Measurements from ENCODE around the gene FAM229B. TPM values are rescaled to one million over a fixed set of nuclear protein-coding genes. Genes with fewer than 3 reads are reported as not detected.

FAM229B gene, protein sequence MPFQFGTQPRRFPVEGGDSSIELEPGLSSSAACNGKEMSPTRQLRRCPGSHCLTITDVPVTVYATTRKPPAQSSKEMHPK
- 0.56 TPM in 1 of 2 replicates, not detected in the other for total RNA-seq (2011; cell fraction: chromatin; rRNA removed; ENCODE audit: low replicate concordance)
- total RNA-seq (2011; cell fraction: nucleolus; rRNA removed), result 0.26 and 0.50 TPM in 2 replicates
- total RNA-seq (2011; cell fraction: nucleoplasm; rRNA removed), result 0.44 and 0.53 TPM in 2 replicates
- total RNA-seq (2014; rRNA removed), result 4.0 and 5.9 TPM in 2 replicates
- 5.3 and 5.8 TPM in 2 replicates for total RNA-seq (2014; rRNA removed; fragmentation: Illumina TruSeq; extraction: Trizol)
- total RNA-seq (2015; rRNA removed; fragmentation: Illumina TruSeq; extraction: Trizol), result 3.3 and 3.5 TPM in 2 replicates
- total RNA-seq (2021), result 4.0 and 4.3 TPM in 2 replicates
- polyA plus RNA-seq (2011; rRNA removed), result 10.4 and 17.4 TPM in 2 replicates
- 5.7 and 7.7 TPM in 2 replicates for polyA plus RNA-seq (2011; cell fraction: cytosol; rRNA removed)
- 3.4 and 3.8 TPM in 2 replicates for polyA plus RNA-seq (2011; cell fraction: nucleus; rRNA removed)
- polyA plus RNA-seq (2012), result 4.5 and 4.6 TPM in 2 replicates
- polyA plus RNA-seq (2014; fragmentation: Illumina TruSeq; extraction: Trizol), result 5.1 and 5.8 TPM in 2 replicates
- 10 to 100 TPM; 12.6 to 14.6 TPM for polyA plus RNA-seq (2014; fragmentation: Nextera tagmentation; extraction: Ambion mirVana)
- polyA plus RNA-seq (2014; rRNA removed), result 5.7 and 8.2 TPM in 2 replicates
- 1.5 and 2.5 TPM in 2 replicates for polyA minus RNA-seq (2011; rRNA and poly(A)+ RNA removed)
- 3.7 TPM in 1 of 2 replicates, not detected in the other for polyA minus RNA-seq (2011; cell fraction: cytosol; rRNA and poly(A)+ RNA removed)
- polyA minus RNA-seq (2011; cell fraction: nucleus; rRNA and poly(A)+ RNA removed), result 0.40 and 0.44 TPM in 2 replicates
- percentile 49 among the genes with signal in this experiment for Bru-seq, nascent RNA
- BruChase-seq, experiment 1, labeled RNA remaining after a 2-hour chase, result percentile 22 among the genes with signal in this experiment
- BruChase-seq, experiment 2, labeled RNA remaining after a 6-hour chase, result percentile 28 among the genes with signal in this experiment
- long read RNA-seq, experiment 1, partial matches to known transcripts, result 1 of 5 reads
- long read RNA-seq, experiment 1, other reads (novel, unspliced or antisense), result 0 of 5 reads
- long read RNA-seq, experiment 2, result 0 reads
- long read RNA-seq, experiment 3, transcript FAM229B-201 (4 exons, 2,543 nt), result major isoform, 6 of 9 reads
- long read RNA-seq, experiment 3, partial matches to known transcripts, result 0 of 9 reads
- long read RNA-seq, experiment 3, other reads (novel, unspliced or antisense), result 3 of 9 reads

DNA sequence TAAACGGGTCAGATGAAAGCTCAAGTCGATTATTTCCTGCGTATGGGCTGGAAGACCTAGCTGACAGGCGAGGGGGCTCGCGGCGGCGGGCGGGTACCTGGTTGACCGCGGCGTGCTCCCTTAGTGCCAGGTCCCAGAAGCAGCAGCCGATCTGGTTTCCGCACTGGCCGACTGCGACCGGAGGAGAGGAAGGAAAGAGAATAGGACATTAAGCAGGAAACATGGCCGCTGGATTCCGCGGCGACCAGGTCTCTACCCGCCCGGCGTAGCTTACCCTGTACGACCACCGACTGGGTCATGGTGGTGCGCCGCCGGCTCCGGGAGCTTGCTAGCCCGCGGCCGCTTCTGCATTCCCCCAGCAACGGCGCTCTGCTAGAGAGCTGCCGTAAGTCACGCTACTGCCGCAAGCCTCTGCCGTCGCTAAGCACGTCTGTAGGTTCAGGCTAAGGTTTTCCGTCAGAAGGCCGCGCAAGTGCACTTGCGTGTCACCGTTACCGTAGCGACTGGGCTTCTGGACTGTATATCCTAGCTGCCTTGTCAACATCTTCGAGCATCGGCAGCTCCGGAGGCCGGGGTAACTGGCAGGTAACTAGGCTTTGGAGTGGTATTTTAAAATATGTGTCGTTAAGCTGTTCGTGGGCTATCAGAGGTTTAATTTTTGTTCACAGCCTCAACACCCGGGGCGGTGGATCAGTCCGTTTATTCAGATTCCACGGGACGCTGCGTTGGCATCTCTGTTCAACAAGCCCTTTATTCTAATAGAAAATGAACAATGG, at the start of gene FAM229B, which contains the start of gene TUBE1:
Gene FAM229B (plus strand): TSS at position 456 of the 776 bp plus-strand sequence. CDS start 11,693 bp downstream, outside the sequence.
Gene TUBE1 (minus strand): TSS at position 347 of the 776 bp plus-strand sequence. CDS start 48 bp downstream, at position 299.
- peaks cover 9% of the 10 kb centered on the region; the same call in 2 of the 3 replicates for H3K79me2 ChIP-seq (ENCODE audit: control insufficient read depth, insufficient read depth, low read length)
- ChIA-PET POLR2A (interaction anchor here (0.7 to 1.8 kb wide), 5 partner anchors 13 to 1827 kb away, joined by 3 to 9 read pairs (median 3); no protein-coding TSS in a partner anchor), CTCF (ENCODE audit: low intra/inter-chr PET ratio) (interaction anchor here (2.2 kb wide), 1 partner anchor 76 kb away, joined by 11 read pairs; no protein-coding TSS in a partner anchor)
- H3K36me3 ChIP-seq (ENCODE audit: control insufficient read depth, insufficient read depth, low read length), result peaks cover 28% of the 10 kb centered on the region
- 5% methylated on average over 47 of the region's 60 CpGs for WGBS (ENCODE audit: insufficient coverage, low coverage, missing lambda C conversion rate)
- intact Hi-C loops (cut with micrococcal nuclease), result loop anchor here (2.0 to 5.0 kb wide), 2 partner anchors 60 to 75 kb away; no protein-coding TSS in a partner anchor
- peak within 1 kb of the TSS; percentile 92 for H3K4me2 ChIP-seq (ENCODE audit: insufficient read depth, low read length)
- FAIRE-seq, result peak; percentile 99
- H2AFZ ChIP-seq (ENCODE audit: low read depth, low read length), result peak within 1 kb of the TSS; percentile 95
- H4K20me1 ChIP-seq (replicated peaks; ENCODE audit: control insufficient read depth, insufficient read depth, low read length), result no peaks in the 10 kb centered on the region
- H3K4me1 ChIP-seq (replicated peaks in 1 of 2; ENCODE audit: control insufficient read depth in 2 of 2, insufficient read depth in 2 of 2, low read length in 2 of 2), result no peaks in the 10 kb centered on the region; a peak in 1 of 5 replicates
- H3K27me3 ChIP-seq (ENCODE audit: control insufficient read depth in 2 of 2, insufficient read depth in 2 of 2, low read length in 2 of 2), result peaks cover 0 to 2% of the 10 kb centered on the region in 2 experiments; a peak in 2 of 5 replicates
- no TSS peak for BruUV-seq (replicated peaks)
- no peaks in the 10 kb centered on the region for H3K9me3 ChIP-seq (replicated peaks; ENCODE audit: control insufficient read depth, insufficient read depth, low read depth, low read length)
- H3K27ac ChIP-seq (ENCODE audit: extremely low read depth, low read depth, low read length), result peak within 1 kb of the TSS; percentile 67
- peak; percentile 81 to 96 (median 84) for DNase-seq (ENCODE audit: extremely low read depth in 1 of 4, low spot score in 3 of 4)
- peak; percentile 97 for ATAC-seq
- H3K9me1 ChIP-seq (ENCODE audit: control insufficient read depth, insufficient read depth, low read length), result no peaks in the 10 kb centered on the region
- H3K9ac ChIP-seq (ENCODE audit: insufficient read depth in 1 of 2, low read depth in 2 of 2, low read length in 2 of 2), result peak within 1 kb of the TSS; percentile 81 to 98
- H3K4me3 ChIP-seq, result peak within 1 kb of the TSS; percentile 62
- in situ Hi-C loops (cut with MboI), result no loop called here
- TF ChIP-seq TCFL5 (CRISPR knock-in tag; conservative IDR thresholded peaks at IDR 0.05), result no peak
- TF ChIP-seq RBM39 (optimal IDR thresholded peaks at IDR 0.05; ENCODE audit: low read depth, low read length), result no peak
- peak; percentile 11; the same call in 1 of the 2 replicates for TF ChIP-seq ERF (CRISPR knock-in tag; IDR thresholded peaks at IDR 0.05)
- TF ChIP-seq, protein P1, sequence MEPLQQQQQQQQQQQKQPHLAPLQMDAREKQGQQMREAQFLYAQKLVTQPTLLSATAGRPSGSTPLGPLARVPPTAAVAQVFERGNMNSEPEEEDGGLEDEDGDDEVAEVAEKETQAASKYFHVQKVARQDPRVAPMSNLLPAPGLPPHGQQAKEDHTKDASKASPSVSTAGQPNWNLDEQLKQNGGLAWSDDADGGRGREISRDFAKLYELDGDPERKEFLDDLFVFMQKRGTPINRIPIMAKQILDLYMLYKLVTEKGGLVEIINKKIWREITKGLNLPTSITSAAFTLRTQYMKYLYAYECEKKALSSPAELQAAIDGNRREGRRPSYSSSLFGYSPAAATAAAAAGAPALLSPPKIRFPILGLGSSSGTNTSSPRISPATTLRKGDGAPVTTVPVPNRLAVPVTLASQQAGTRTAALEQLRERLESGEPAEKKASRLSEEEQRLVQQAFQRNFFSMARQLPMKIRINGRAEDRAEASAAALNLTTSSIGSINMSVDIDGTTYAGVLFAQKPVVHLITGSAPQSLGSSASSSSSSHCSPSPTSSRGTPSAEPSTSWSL (CRISPR knock-in tag; IDR thresholded peaks at IDR 0.05; ENCODE audit: borderline replicate concordance), result no peak
- peak; percentile 74 for TF ChIP-seq BMI1 (IDR thresholded peaks at IDR 0.05; ENCODE audit: low read length)
- peak; percentile 13; the same call in 1 of the 2 replicates for TF ChIP-seq MTA1 (IDR thresholded peaks at IDR 0.05; ENCODE audit: borderline replicate concordance)
- no peak for TF ChIP-seq ZNF253 (CRISPR knock-in tag; conservative IDR thresholded peaks at IDR 0.05)
- no peak for TF ChIP-seq CEBPG (CRISPR knock-in tag; IDR thresholded peaks at IDR 0.05)
- 0 out of 4 replicates have a peak, but pooled peaks of 1 of the 2 experiments have one; percentile 39 for TF ChIP-seq CEBPG (tag; conservative IDR thresholded peaks at IDR 0.05 in 1 of 2, IDR thresholded peaks at IDR 0.05 in 1 of 2)
- peak; percentile 95 for TF ChIP-seq SUPT5H (IDR thresholded peaks at IDR 0.05)
- TF ChIP-seq PHF8 (IDR thresholded peaks at IDR 0.05; ENCODE audit: borderline replicate concordance, low read length), result peak; percentile 91
- 0 out of 2 replicates have a peak, but pooled peaks have one; percentile 50 for TF ChIP-seq HDAC2 (IDR thresholded peaks at IDR 0.05)
- TF ChIP-seq CTBP1 (IDR thresholded peaks at IDR 0.05; ENCODE audit: borderline replicate concordance), result peak; percentile 69; the same call in 1 of the 2 replicates
- no peak for TF ChIP-seq PPARD (CRISPR knock-in tag; IDR thresholded peaks at IDR 0.05)
- TF ChIP-seq GABPB1 (CRISPR knock-in tag; IDR thresholded peaks at IDR 0.05), result peak; percentile 23; the same call in 1 of the 2 replicates
- TF ChIP-seq ATF1 (CRISPR knock-in tag; IDR thresholded peaks at IDR 0.05), result no peak
- peak; percentile 75 for TF ChIP-seq ATF1 (tag; IDR thresholded peaks at IDR 0.05)
